A549 (cell line): Measurements from ENCODE around the gene FBXL4. TPM values are rescaled to one million over a fixed set of nuclear protein-coding genes. Genes with fewer than 3 reads are reported as not detected.

Experiments used
- ATAC-seq, 2 experiments: fragments of 200-7000 bp in 1 of 2; fragments of >200 bp in 1 of 2; cut with Nextera tagmentation in 1 of 2; cut with Tn5 transposase in 1 of 2; 3 replicates each; pipeline versions ENCODE4 v1.8.0 to v1.9.1; 2018 to 2020; ENCODE audit warnings: mild to moderate bottlenecking in 1 of 2, moderate library complexity in 1 of 2
- CTCF ChIA-PET: fragments of 300-600 bp; sonication (Branson Sonifier 250); formaldehyde crosslinking; extraction: SDS; loops from one replicate; lab custom pipeline; 2021; ENCODE audit warnings: antibody characterized with exemption, inconsistent platforms; lab: Yijun Ruan, JAX
- POLR2A ChIA-PET: fragments of 350-600 bp; formaldehyde crosslinking; extraction: SDS; loops from one replicate; lab custom pipeline; 2021; ENCODE audit warnings: antibody characterized with exemption, inconsistent platforms; lab: Yijun Ruan, JAX
- DNase-seq, 2 experiments: peaks; one replicate each; pipeline versions ENCODE4 v3.0.0 to v3.0.0-alpha.2; 2011 to 2016; ENCODE audit warnings: low read depth in 1 of 2, low spot score in 1 of 2
- FAIRE-seq: peaks from 2 replicates; lab custom pipeline; 2011; peaks lifted over from hg19 to GRCh38; lab: Jason Lieb, UNC
- H3K27ac ChIP-seq, 2 experiments: fragments of >200 bp; sonication (Bioruptor Twin); formaldehyde crosslinking; 3 replicates each; pipeline ENCODE4 v1.5.1; 2016 to 2017
- H3K4me1 ChIP-seq: fragments of >200 bp; sonication (Bioruptor Twin); formaldehyde crosslinking; 3 replicates; pipeline ENCODE4 v1.6.1; 2016
- H3K4me2 ChIP-seq: fragments of >200 bp; sonication (Bioruptor Twin); formaldehyde crosslinking; 3 replicates; pipeline ENCODE4 v1.6.1; 2016
- H3K4me3 ChIP-seq: fragments of >200 bp; sonication (Bioruptor Twin); formaldehyde crosslinking; 3 replicates; pipeline ENCODE4 v1.5.1; 2016
- H3K9me3 ChIP-seq: fragments of >200 bp; sonication (Bioruptor Twin); formaldehyde crosslinking; 3 replicates; pipeline ENCODE4 v1.6.1; 2016
- BHLHE40 ChIP-seq: IDR thresholded peaks from 2 replicates; pipeline ENCODE4 v1.6.1; 2012; ENCODE audit warnings: low read depth, low read length, inconsistent platforms
- CBX2 ChIP-seq: fragments of 200-600 bp; sonication (generic); IDR thresholded peaks from 2 replicates; pipeline ENCODE4 v1.6.1; 2016; ENCODE audit warnings: low read depth, mild to moderate bottlenecking, borderline replicate concordance
- CBX8 ChIP-seq: fragments of 200-600 bp; sonication (generic); IDR thresholded peaks from 2 replicates; pipeline ENCODE4 v1.6.1; 2016
- CEBPB ChIP-seq, 2 experiments: fragments of >200 bp in 1 of 2; sonication (Bioruptor Twin) in 1 of 2; formaldehyde crosslinking in 1 of 2; IDR thresholded peaks; 2 replicates each; pipeline ENCODE4 v1.6.1; 2012 to 2016
- ESRRA ChIP-seq: fragments of 150-350 bp; IDR thresholded peaks from 2 replicates; pipeline ENCODE4 v1.6.1; 2014; ENCODE audit warnings: mild to moderate bottlenecking, low read length, borderline replicate concordance
- FOSL2 ChIP-seq, 2 experiments: fragments of 450-650 bp in 1 of 2; fragments of >200 bp in 1 of 2; sonication (Bioruptor Twin) in 1 of 2; formaldehyde crosslinking; IDR thresholded peaks; 2 replicates each; pipeline versions ENCODE4 v1.5.0 to v1.6.1; 2016 to 2020; ENCODE audit warnings: mild to moderate bottlenecking in 1 of 2, moderate library complexity in 1 of 2
- FOXS1 ChIP-seq: fragments of 250-450 bp; sonication (Bioruptor Pico); IDR thresholded peaks from 2 replicates; pipeline ENCODE4 v1.5.0; 2020; ENCODE audit warnings: mild to moderate bottlenecking, moderate library complexity
- GATA3 ChIP-seq: IDR thresholded peaks from 2 replicates; pipeline ENCODE4 v1.6.1; 2012; ENCODE audit warnings: borderline replicate concordance
- HOXA7 ChIP-seq: fragments of 250-450 bp; sonication (Bioruptor Pico); IDR thresholded peaks from 2 replicates; pipeline ENCODE4 v1.5.0; 2020; ENCODE audit warnings: mild to moderate bottlenecking, moderate library complexity
- HOXB5 ChIP-seq: fragments of 250-450 bp; sonication (Bioruptor Pico); IDR thresholded peaks from 2 replicates; pipeline ENCODE4 v1.5.0; 2020; ENCODE audit warnings: mild to moderate bottlenecking, moderate library complexity
- KDM1A ChIP-seq: fragments of 200-600 bp; sonication (generic); IDR thresholded peaks from 2 replicates; pipeline ENCODE4 v1.6.1; 2016; ENCODE audit warnings: low read depth, mild to moderate bottlenecking
- MAFK ChIP-seq: fragments of 450-650 bp; IDR thresholded peaks from 2 replicates; pipeline ENCODE4 v1.6.1; 2014; ENCODE audit not compliant: partially characterized antibody
- MYC ChIP-seq: IDR thresholded peaks from 2 replicates; pipeline ENCODE4 v1.6.1; 2012; ENCODE audit warnings: mild to moderate bottlenecking, inconsistent platforms, low read length, improper control_type of control experiment, borderline replicate concordance
- NFE2L2 ChIP-seq: fragments of 150-350 bp; conservative IDR thresholded peaks from 2 replicates; pipeline ENCODE4 v1.6.1; 2014; ENCODE audit warnings: low read length
- NPAS2 ChIP-seq: fragments of 250-450 bp; sonication (Bioruptor Pico); IDR thresholded peaks from 2 replicates; pipeline ENCODE4 v1.8.0; 2022; ENCODE audit warnings: mild to moderate bottlenecking, moderate library complexity, borderline replicate concordance
- PHF8 ChIP-seq: fragments of 200-600 bp; sonication (generic); IDR thresholded peaks from 2 replicates; pipeline ENCODE4 v1.6.1; 2016; ENCODE audit warnings: low read depth, mild to moderate bottlenecking, antibody characterized with exemption, moderate library complexity, borderline replicate concordance
- RAD21 ChIP-seq, 2 experiments: fragments of >200 bp in 1 of 2; sonication (Bioruptor Twin) in 1 of 2; formaldehyde crosslinking in 1 of 2; IDR thresholded peaks in 1 of 2; conservative IDR thresholded peaks in 1 of 2; 2 replicates in 1 of 2; 3 replicates in 1 of 2; pipeline ENCODE4 v1.6.1; 2012 to 2018; ENCODE audit warnings: inconsistent platforms in 1 of 2
- RARB ChIP-seq: fragments of 250-450 bp; sonication (Bioruptor Pico); IDR thresholded peaks from 2 replicates; pipeline ENCODE4 v1.8.0; 2021; ENCODE audit warnings: mild to moderate bottlenecking, moderate library complexity
- RCOR1 ChIP-seq: fragments of 150-350 bp; IDR thresholded peaks from 2 replicates; pipeline ENCODE4 v1.6.1; 2014; ENCODE audit warnings: antibody characterized with exemption, low read length, low read depth
- SMC3 ChIP-seq: fragments of >200 bp; sonication (Bioruptor Twin); formaldehyde crosslinking; IDR thresholded peaks from 3 replicates; pipeline ENCODE4 v1.6.1; 2018; ENCODE audit warnings: inconsistent platforms
- SREBF2 ChIP-seq: fragments of 450-650 bp; IDR thresholded peaks from 2 replicates; pipeline ENCODE4 v1.6.1; 2014; ENCODE audit warnings: mild to moderate bottlenecking, moderate library complexity
- TP53 ChIP-seq: fragments of 250-450 bp; sonication (Bioruptor Pico); IDR thresholded peaks from 2 replicates; pipeline ENCODE4 v1.5.0; 2021; ENCODE audit warnings: mild to moderate bottlenecking, moderate library complexity
- ZNF302 ChIP-seq: fragments of 250-450 bp; sonication (Bioruptor Pico); IDR thresholded peaks from 2 replicates; pipeline ENCODE4 v1.9.0; 2021; ENCODE audit warnings: inconsistent platforms, mild to moderate bottlenecking, moderate library complexity
- WGBS: methylation state at CpG from one replicate; pipeline ENCODE4 v1.1.6; 2017; ENCODE audit errors: missing lambda C conversion rate; 5-methylcytosine and 5-hydroxymethylcytosine counted together
- polyA plus RNA-seq, 4 experiments: library from polyadenylated mRNA; depleted of rRNA in 3 of 4; stranded (reverse); fragments of >200 nt; fragmentation: RNase III in 1 of 4; extraction: RNeasy Plus Mini Kit Qiagen cat#74134 plus additional on column Dnase treatment in 1 of 4; gene quantifications; 2 replicates in 3 of 4; 3 replicates in 1 of 4; pipeline ENCODE4 v1.2.3, GENCODE V29; 2011 to 2017
- TF ChIP-seq, protein P1 (sequence below): fragments of 250-450 bp; sonication (Bioruptor Pico); IDR thresholded peaks from 2 replicates; pipeline ENCODE4 v1.5.0; 2020; ENCODE audit warnings: low read depth, mild to moderate bottlenecking, moderate library complexity
- TF ChIP-seq, protein P2 (sequence below): IDR thresholded peaks from 2 replicates; pipeline ENCODE4 v1.6.1; 2012
- TF ChIP-seq, protein P3 (sequence below): fragments of 250-450 bp; sonication (Bioruptor Pico); IDR thresholded peaks from 2 replicates; pipeline ENCODE4 v1.5.0; 2021; ENCODE audit warnings: mild to moderate bottlenecking, moderate library complexity, borderline replicate concordance
- TF ChIP-seq, protein P4 (sequence below): IDR thresholded peaks from 2 replicates; pipeline ENCODE4 v1.6.1; 2012; ENCODE audit warnings: low read depth, borderline replicate concordance
- TF ChIP-seq, protein P5 (sequence below): fragments of >200 bp; sonication (Bioruptor Twin); formaldehyde crosslinking; IDR thresholded peaks from 3 replicates; pipeline ENCODE4 v1.6.1; 2016
- TF ChIP-seq, protein P6 (sequence below): fragments of >200 bp; sonication (Bioruptor Twin); formaldehyde crosslinking; IDR thresholded peaks from 2 replicates; pipeline ENCODE4 v1.6.1; 2016
- TF ChIP-seq, protein P7 (sequence below): IDR thresholded peaks from 2 replicates; pipeline ENCODE4 v1.6.1; 2012
- TF ChIP-seq, protein P8 (sequence below): fragments of >200 bp; sonication (Bioruptor Twin); formaldehyde crosslinking; IDR thresholded peaks from 3 replicates; pipeline ENCODE4 v1.5.1; 2016

Gene FBXL4
- polyA plus RNA-seq, 2 of the 4 experiments (the other 2 are of a cell fraction), result 6.5 to 21.6 TPM

DNA sequence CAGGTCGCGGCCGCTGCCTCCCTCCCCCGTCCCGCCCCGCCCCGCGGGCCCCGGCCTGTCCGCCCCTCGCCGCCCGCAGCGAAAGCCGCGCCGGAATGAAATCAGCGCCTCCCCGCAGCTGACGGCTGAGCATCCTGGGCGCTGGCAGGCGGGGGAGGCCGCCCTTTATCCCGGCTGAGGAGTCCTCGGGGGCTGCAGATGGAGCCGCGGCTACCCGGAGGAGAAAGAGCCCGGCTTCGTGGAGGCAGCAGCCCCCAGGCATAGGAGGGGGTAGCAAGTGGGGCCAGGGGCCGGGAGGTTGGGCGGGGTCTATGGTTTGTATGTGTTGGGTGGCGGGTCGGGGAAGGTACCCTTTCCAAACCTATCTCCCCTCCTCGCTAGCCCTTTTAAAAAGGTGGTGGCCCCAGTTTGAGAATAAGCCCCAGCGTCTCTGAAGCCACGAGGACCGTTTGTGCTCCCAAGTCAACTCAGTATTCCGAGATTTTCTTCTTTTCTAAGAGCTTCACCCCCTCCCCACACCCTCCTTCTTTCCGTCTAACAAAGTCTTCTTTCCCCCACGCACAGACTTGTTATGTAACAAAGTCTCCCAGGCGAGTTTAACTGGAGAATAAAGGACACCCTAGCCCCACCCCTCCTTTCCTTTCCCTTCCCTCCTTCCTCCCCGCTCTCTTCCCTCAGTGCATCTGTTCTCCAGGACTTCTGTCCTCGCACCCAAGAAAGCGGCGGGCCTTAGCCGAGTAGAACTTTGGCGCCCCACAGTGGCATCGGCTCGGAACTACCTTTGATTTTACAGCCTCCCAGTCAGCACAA, 102.3 kb downstream of the FBXL4 start:
- ATAC-seq, result peak; percentile 91 to 93
- peak overlapping the region; percentile 94 for H3K4me2 ChIP-seq
- FAIRE-seq, result no peak
- peak; percentile 46 to 72 for DNase-seq
- H3K27ac ChIP-seq, result peak overlapping the region in 1 of 2 experiments; percentile 53; a peak in 2 of 6 replicates
- ChIA-PET CTCF (interaction anchor here (0.6 to 1.0 kb wide), 3 partner anchors 13 to 274 kb away, joined by 3 to 6 read pairs (median 3); no protein-coding TSS in a partner anchor), POLR2A (no interaction called here)
- H3K4me3 ChIP-seq, result peak overlapping the region; percentile 44
- H3K9me3 ChIP-seq, result no peaks in the 10 kb centered on the region
- H3K4me1 ChIP-seq, result peaks cover 5% of the 10 kb centered on the region; the same call in 1 of the 3 replicates
- 4% methylated on average over 21 of the region's 50 CpGs for WGBS
- TF ChIP-seq BHLHE40 (no peak), ESRRA (no peak), SREBF2 (no peak), MAFK (no peak), FOXS1 (CRISPR knock-in tag) (no peak), MYC (no peak), RCOR1 (no peak), RARB (CRISPR knock-in tag) (no peak), CBX2 (no peak), SMC3 (peak; percentile 60), RAD21 (conservative IDR thresholded peaks at IDR 0.05 in 1 of 2, IDR thresholded peaks at IDR 0.05 in 1 of 2) (peak; percentile 79 to 84), FOSL2 (IDR thresholded peaks at IDR 0.05) (no peak), FOSL2 (CRISPR knock-in tag; IDR thresholded peaks at IDR 0.05) (no peak), HOXA7 (CRISPR knock-in tag) (no peak), NFE2L2 (no peak), TP53 (CRISPR knock-in tag) (no peak), ZNF302 (CRISPR knock-in tag) (no peak), KDM1A (no peak), GATA3 (no peak), HOXB5 (CRISPR knock-in tag) (no peak), NPAS2 (CRISPR knock-in tag) (no peak), CBX8 (no peak), CEBPB (IDR thresholded peaks at IDR 0.05) (no peak), PHF8 (no peak)
- TF ChIP-seq, protein P1, sequence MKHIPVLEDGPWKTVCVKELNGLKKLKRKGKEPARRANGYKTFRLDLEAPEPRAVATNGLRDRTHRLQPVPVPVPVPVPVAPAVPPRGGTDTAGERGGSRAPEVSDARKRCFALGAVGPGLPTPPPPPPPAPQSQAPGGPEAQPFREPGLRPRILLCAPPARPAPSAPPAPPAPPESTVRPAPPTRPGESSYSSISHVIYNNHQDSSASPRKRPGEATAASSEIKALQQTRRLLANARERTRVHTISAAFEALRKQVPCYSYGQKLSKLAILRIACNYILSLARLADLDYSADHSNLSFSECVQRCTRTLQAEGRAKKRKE (CRISPR knock-in tag), result no peak
- TF ChIP-seq, protein P2, sequence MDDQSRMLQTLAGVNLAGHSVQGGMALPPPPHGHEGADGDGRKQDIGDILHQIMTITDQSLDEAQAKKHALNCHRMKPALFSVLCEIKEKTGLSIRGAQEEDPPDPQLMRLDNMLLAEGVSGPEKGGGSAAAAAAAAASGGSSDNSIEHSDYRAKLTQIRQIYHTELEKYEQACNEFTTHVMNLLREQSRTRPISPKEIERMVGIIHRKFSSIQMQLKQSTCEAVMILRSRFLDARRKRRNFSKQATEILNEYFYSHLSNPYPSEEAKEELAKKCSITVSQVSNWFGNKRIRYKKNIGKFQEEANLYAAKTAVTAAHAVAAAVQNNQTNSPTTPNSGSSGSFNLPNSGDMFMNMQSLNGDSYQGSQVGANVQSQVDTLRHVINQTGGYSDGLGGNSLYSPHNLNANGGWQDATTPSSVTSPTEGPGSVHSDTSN, result no peak
- TF ChIP-seq, protein P3, sequence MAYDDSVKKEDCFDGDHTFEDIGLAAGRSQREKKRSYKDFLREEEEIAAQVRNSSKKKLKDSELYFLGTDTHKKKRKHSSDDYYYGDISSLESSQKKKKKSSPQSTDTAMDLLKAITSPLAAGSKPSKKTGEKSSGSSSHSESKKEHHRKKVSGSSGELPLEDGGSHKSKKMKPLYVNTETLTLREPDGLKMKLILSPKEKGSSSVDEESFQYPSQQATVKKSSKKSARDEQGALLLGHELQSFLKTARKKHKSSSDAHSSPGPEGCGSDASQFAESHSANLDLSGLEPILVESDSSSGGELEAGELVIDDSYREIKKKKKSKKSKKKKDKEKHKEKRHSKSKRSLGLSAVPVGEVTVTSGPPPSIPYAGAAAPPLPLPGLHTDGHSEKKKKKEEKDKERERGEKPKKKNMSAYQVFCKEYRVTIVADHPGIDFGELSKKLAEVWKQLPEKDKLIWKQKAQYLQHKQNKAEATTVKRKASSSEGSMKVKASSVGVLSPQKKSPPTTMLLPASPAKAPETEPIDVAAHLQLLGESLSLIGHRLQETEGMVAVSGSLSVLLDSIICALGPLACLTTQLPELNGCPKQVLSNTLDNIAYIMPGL (CRISPR knock-in tag), result no peak
- TF ChIP-seq, protein P4, sequence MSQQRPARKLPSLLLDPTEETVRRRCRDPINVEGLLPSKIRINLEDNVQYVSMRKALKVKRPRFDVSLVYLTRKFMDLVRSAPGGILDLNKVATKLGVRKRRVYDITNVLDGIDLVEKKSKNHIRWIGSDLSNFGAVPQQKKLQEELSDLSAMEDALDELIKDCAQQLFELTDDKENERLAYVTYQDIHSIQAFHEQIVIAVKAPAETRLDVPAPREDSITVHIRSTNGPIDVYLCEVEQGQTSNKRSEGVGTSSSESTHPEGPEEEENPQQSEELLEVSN, result peak; percentile 48; the same call in 1 of the 2 replicates
- TF ChIP-seq, protein P5, sequence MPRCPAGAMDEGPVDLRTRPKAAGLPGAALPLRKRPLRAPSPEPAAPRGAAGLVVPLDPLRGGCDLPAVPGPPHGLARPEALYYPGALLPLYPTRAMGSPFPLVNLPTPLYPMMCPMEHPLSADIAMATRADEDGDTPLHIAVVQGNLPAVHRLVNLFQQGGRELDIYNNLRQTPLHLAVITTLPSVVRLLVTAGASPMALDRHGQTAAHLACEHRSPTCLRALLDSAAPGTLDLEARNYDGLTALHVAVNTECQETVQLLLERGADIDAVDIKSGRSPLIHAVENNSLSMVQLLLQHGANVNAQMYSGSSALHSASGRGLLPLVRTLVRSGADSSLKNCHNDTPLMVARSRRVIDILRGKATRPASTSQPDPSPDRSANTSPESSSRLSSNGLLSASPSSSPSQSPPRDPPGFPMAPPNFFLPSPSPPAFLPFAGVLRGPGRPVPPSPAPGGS, result no peak
- TF ChIP-seq, protein P6, sequence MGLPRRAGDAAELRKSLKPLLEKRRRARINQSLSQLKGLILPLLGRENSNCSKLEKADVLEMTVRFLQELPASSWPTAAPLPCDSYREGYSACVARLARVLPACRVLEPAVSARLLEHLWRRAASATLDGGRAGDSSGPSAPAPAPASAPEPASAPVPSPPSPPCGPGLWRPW, result no peak
- TF ChIP-seq, protein P7, sequence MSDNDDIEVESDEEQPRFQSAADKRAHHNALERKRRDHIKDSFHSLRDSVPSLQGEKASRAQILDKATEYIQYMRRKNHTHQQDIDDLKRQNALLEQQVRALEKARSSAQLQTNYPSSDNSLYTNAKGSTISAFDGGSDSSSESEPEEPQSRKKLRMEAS, result peak; percentile 45
- TF ChIP-seq, protein P8, sequence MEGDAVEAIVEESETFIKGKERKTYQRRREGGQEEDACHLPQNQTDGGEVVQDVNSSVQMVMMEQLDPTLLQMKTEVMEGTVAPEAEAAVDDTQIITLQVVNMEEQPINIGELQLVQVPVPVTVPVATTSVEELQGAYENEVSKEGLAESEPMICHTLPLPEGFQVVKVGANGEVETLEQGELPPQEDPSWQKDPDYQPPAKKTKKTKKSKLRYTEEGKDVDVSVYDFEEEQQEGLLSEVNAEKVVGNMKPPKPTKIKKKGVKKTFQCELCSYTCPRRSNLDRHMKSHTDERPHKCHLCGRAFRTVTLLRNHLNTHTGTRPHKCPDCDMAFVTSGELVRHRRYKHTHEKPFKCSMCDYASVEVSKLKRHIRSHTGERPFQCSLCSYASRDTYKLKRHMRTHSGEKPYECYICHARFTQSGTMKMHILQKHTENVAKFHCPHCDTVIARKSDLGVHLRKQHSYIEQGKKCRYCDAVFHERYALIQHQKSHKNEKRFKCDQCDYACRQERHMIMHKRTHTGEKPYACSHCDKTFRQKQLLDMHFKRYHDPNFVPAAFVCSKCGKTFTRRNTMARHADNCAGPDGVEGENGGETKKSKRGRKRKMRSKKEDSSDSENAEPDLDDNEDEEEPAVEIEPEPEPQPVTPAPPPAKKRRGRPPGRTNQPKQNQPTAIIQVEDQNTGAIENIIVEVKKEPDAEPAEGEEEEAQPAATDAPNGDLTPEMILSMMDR, result peak; percentile 64
